Karpas-422 (cell line): ENCODE measurements around the gene ZNF513. TPM values are rescaled to one million over a fixed set of nuclear protein-coding genes. Genes with fewer than 3 reads are reported as not detected.
"Not testable (repeated sequence)": the region's sequence is repeated elsewhere in the genome, so short reads cannot be mapped to it uniquely, and the experiment has no call there.

ENCODE experiments used
- DNase-seq: peaks from one replicate; pipeline ENCODE4 v3.0.0-alpha.2; 2015
- H2AFZ ChIP-seq: fragments of 200-600 bp; sonication (generic); 2 replicates; pipeline ENCODE4 v1.6.1; 2014; ENCODE audit warnings: antibody characterized with exemption, low read length, mixed read lengths
- H3K27ac ChIP-seq: fragments of 200-600 bp; sonication (generic); 2 replicates; pipeline ENCODE4 v1.5.1; 2014; ENCODE audit warnings: mild to moderate bottlenecking, low read length, moderate library complexity
- H3K27me3 ChIP-seq: fragments of 200-600 bp; sonication (generic); 2 replicates; pipeline ENCODE4 v1.6.1; 2014; ENCODE audit warnings: low read length, mixed read lengths
- H3K36me3 ChIP-seq: fragments of 200-600 bp; sonication (generic); 2 replicates; pipeline ENCODE4 v1.6.1; 2014; ENCODE audit warnings: low read length, mixed read lengths; ENCODE audit not compliant: insufficient read depth
- H3K4me1 ChIP-seq: fragments of 200-600 bp; sonication (generic); 2 replicates; pipeline ENCODE4 v1.6.1; 2014; ENCODE audit warnings: mild to moderate bottlenecking, low read length, mixed read lengths
- H3K4me2 ChIP-seq: fragments of 200-600 bp; sonication (generic); 2 replicates; pipeline ENCODE4 v1.6.1; 2014; ENCODE audit warnings: low read length, low read depth, mild to moderate bottlenecking; ENCODE audit not compliant: poor library complexity, severe bottlenecking
- H3K4me3 ChIP-seq: fragments of 200-600 bp; sonication (generic); 2 replicates; pipeline ENCODE4 v1.5.1; 2014; ENCODE audit warnings: mild to moderate bottlenecking, antibody characterized with exemption, low read length, mixed read lengths
- H3K79me2 ChIP-seq: fragments of 200-600 bp; sonication (generic); 2 replicates; pipeline ENCODE4 v1.6.1; 2014; ENCODE audit warnings: mild to moderate bottlenecking, low read length, mixed read lengths
- H3K9ac ChIP-seq: fragments of 200-600 bp; sonication (generic); 2 replicates; pipeline ENCODE4 v1.6.0; 2014; ENCODE audit warnings: low read length
- H3K9me2 ChIP-seq: fragments of 200-600 bp; sonication (generic), shearing (Covaris generic); replicated peaks from 2 replicates; pipeline ENCODE4 v1.6.0; 2014; ENCODE audit warnings: mild to moderate bottlenecking, low read length, moderate library complexity; ENCODE audit not compliant: insufficient read depth
- H3K9me3 ChIP-seq: fragments of 300-700, 200-600 bp; sonication (generic); 2 replicates; pipeline ENCODE4 v1.6.1; 2014; ENCODE audit warnings: low read length, mixed read lengths
- H4K20me1 ChIP-seq: fragments of 200-600 bp; sonication (generic); 2 replicates; pipeline ENCODE4 v1.6.1; 2014; ENCODE audit warnings: mild to moderate bottlenecking, antibody characterized with exemption, low read length, low read depth; ENCODE audit not compliant: insufficient read depth
- total RNA-seq: library from RNA; depleted of rRNA; stranded (reverse); fragments of >200 nt; shearing (Covaris generic); gene quantifications from 2 replicates; pipeline ENCODE4 v1.2.3, GENCODE V29; 2014; ENCODE audit warnings: low replicate concordance; rRNA removed

Gene ZNF513, protein sequence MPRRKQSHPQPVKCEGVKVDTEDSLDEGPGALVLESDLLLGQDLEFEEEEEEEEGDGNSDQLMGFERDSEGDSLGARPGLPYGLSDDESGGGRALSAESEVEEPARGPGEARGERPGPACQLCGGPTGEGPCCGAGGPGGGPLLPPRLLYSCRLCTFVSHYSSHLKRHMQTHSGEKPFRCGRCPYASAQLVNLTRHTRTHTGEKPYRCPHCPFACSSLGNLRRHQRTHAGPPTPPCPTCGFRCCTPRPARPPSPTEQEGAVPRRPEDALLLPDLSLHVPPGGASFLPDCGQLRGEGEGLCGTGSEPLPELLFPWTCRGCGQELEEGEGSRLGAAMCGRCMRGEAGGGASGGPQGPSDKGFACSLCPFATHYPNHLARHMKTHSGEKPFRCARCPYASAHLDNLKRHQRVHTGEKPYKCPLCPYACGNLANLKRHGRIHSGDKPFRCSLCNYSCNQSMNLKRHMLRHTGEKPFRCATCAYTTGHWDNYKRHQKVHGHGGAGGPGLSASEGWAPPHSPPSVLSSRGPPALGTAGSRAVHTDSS
- 7.0 and 12.6 TPM in 2 replicates for total RNA-seq

DNA sequence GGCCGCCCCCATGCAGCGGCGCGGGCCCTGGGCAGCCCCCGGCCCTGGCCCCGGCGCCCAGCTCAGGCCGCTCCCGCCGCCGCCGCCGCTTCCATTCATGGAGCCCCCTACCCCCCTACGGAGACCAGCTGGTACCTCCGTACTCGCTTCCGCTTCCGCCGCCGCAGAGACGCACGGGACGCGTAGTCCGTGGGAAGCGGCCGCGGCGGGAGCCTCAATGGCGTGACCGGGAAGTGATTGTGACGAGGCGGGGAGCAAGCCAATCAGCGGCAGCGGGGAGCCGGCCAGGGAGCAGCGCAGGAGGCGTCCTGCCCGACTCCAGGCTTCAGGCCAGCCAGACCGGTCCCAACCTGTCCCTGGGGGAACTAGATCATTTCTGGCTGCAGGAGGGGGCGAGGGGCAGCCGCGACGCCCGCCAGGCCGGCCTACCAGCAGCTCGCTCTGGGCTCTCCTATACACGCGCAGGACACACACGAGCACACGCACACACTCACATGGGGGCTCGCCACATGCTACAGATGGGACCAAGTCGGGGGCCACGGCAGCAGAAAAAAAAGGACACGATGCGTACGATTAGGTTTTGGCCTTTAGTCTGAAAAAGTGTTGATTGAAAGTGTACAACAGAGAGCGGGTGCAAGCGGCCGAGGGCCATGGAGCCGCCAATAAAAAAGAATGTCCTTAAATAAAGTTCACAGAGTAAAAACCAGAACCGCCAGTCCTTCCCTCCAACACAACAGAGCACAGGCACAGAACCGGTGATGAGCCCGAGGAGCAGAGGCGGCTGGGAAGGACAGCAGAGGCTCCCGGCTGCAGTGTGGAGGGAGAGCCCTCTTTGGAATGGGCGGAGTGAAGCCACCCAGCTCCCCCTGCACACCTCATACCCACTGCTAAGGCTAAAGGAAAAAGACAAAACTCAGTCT, at the start of gene ZNF513:
Gene ZNF513, minus strand, starts transcription at position 109 of the 920 bp plus-strand sequence. CDS start 208 bp downstream, outside the sequence.
- Histone ChIP-seq H3K4me2 (peak within 1 kb of the TSS; percentile 66), H3K4me1 (peaks cover 20% of the 10 kb centered on the region), H2AFZ (no peak within 1 kb of the TSS), H4K20me1 (no peaks in the 10 kb centered on the region), H3K4me3 (peak within 1 kb of the TSS; percentile 75), H3K9ac (peak within 1 kb of the TSS; percentile 80), H3K79me2 (no peaks in the 10 kb centered on the region), H3K9me2 (no peaks in the 10 kb centered on the region), H3K27me3 (no peaks in the 10 kb centered on the region), H3K9me3 (no peaks in the 10 kb centered on the region), H3K27ac (peak within 1 kb of the TSS; percentile 26), H3K36me3 (peaks cover 26% of the 10 kb centered on the region; the same call in 1 of the 2 replicates)
- DNase-seq = peak; percentile 95

DNA sequence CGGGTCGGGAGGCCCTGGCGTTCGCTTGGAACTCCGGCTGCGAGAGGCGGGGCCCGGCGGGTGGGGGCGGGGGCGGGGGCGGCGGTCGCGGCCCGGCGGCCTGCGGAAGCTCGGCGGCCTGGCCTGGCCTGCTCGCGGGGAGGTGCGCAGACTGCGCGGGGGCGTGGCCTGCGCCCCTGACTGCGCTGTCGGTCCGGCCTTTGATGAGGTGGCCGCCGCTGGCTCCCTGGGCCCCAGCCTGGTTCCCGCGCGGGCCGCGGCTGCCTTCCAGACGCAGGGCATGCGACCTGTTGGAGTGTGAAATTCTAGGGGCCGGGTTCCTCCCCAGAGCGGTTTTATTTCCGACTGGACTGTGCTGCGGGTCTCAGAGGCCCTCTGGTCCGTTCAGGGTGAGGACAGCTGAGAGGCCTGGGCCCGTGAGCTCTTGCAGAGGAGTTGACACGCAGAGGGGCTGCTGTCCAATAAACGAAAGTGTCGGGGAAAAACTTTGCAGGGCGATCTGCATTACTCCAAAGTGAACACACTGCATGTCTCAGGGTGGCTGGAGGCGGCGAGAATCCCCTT, 48.5 kb upstream of the ZNF513 start:
- Histone ChIP-seq H3K4me1 (peaks cover 22% of the 10 kb centered on the region), H3K9me2 (no peaks in the 10 kb centered on the region), H3K27ac (peak overlapping the region; percentile 75)

DNA sequence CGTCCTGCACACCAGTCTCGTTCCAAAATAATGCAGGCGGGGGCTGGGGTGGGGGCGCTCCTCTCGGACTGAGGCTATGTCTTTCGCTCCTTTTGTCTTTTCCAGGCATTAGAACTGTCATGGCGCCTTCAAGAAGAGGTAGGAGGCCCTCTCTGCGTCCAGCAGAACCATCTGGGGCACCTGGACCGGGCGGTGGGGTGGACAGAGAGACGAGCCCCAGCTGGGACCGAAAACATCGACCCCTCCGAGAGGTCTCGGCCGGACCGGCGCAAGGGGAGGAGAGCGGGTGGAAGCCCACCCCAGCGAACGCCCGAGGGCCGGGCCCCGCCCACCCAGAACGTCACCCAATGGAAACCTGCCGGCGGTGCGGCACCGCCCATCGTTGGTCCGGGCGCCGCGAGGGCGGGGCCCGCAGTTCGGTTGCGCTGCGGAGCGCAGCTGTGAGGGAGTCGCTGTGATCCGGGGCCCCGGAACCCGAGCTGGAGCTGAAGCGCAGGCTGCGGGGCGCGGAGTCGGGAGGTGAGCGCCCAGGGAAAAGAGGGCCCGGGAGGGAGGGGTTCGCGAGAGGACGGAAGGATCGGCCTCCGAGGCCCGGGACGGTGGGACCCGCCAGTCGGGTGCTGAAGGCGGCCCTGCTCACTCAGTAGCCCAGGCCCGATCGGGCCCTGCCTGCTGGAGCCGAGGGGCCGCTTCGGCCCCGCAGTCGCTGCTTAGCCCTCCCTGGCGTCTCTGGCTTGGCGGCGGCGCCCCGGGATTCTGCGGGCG, 47.9 kb upstream of the ZNF513 start, which contains the start of gene NRBP1:
Gene NRBP1, plus strand, starts transcription at position 419 of the 765 bp plus-strand sequence. CDS start 4,643 bp downstream, outside the sequence.
- Histone ChIP-seq H3K9me3 (no peaks in the 10 kb centered on the region), H3K4me1 (peaks cover 22% of the 10 kb centered on the region), H3K79me2 (peaks cover 41% of the 10 kb centered on the region), H3K9me2 (no peaks in the 10 kb centered on the region), H3K9ac (peak within 1 kb of the TSS; percentile 99), H3K36me3 (0 out of 2 replicates have a peak, but pooled peaks cover under 1% of the 10 kb centered on the region), H2AFZ (peak within 1 kb of the TSS; percentile 92), H4K20me1 (peaks cover 5% of the 10 kb centered on the region; the same call in 1 of the 2 replicates), H3K4me3 (peak within 1 kb of the TSS; percentile 83), H3K27ac (peak within 1 kb of the TSS; percentile 75), H3K4me2 (peak within 1 kb of the TSS; percentile 94), H3K27me3 (no peaks in the 10 kb centered on the region)
- DNase-seq = peak; percentile 97

More for the DNA sequence above, 48.5 kb upstream of the ZNF513 start:
- Histone ChIP-seq H3K4me2 (peak overlapping the region; percentile 94), H2AFZ (peak overlapping the region; percentile 91; the same call in 1 of the 2 replicates), H3K4me3 (peak overlapping the region; percentile 83), H4K20me1 (peaks cover 5% of the 10 kb centered on the region; the same call in 1 of the 2 replicates), H3K79me2 (peaks cover 43% of the 10 kb centered on the region), H3K9me3 (no peaks in the 10 kb centered on the region), H3K36me3 (peaks cover 4% of the 10 kb centered on the region; the same call in 1 of the 2 replicates), H3K9ac (peak overlapping the region; percentile 99), H3K27me3 (no peaks in the 10 kb centered on the region)
- DNase-seq = peak; percentile 93

DNA sequence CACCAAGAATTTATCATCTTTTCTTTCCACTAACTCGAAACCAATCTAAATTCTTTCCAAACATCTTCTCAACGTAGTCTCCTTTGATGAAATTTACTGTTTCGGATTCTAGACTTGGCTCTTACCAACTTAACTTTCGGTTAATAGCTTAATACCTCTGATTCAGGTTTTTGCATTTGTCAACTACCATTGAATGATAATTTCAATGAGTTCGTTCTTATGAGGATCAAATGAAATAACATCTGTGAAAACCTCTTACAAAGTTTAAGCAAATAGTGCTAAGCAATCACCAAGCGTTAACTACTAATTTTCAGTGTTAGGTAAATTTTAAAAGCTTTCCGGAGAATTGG, 47.3 kb upstream of the ZNF513 start:
- peak overlapping the region; percentile 99 for H3K9ac ChIP-seq
- peak overlapping the region; percentile 83 for H3K4me3 ChIP-seq
- no peak overlapping the region for H3K27ac ChIP-seq
- DNase-seq = no peak
- no peaks in the 10 kb centered on the region for H3K36me3 ChIP-seq
- peaks cover 22% of the 10 kb centered on the region for H3K4me1 ChIP-seq
- no peaks in the 10 kb centered on the region for H3K27me3 ChIP-seq
- no peaks in the 10 kb centered on the region for H3K9me2 ChIP-seq
- peak overlapping the region; percentile 92 for H2AFZ ChIP-seq
- H3K9me3 ChIP-seq = no peaks in the 10 kb centered on the region
- peaks cover 5% of the 10 kb centered on the region; the same call in 1 of the 2 replicates for H4K20me1 ChIP-seq
- peaks cover 38% of the 10 kb centered on the region for H3K79me2 ChIP-seq
- peak overlapping the region; percentile 94 for H3K4me2 ChIP-seq

DNA sequence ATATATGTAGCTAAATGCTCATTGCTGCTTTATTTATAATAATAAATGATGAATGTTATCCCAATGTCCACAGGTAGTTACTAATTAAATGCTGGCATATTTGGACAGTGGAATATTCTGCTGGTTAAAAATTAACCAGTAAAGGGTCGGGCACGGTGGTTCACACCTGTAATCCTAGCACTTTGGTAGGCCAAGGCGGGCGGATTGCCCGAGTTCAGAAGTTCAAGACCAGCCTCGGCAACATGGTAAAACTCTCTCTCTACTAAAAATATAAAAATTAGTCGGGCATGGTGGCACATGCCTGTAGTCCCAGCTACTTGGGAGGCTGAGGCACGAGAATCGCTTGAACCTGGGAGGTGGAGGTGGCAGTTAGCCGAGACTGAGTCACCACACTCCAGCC, 44.5 kb upstream of the ZNF513 start:
- H4K20me1 ChIP-seq, H2AFZ ChIP-seq, H3K4me3 ChIP-seq, H3K9ac ChIP-seq, H3K27ac ChIP-seq, H3K9me2 ChIP-seq, H3K9me3 ChIP-seq, H3K4me2 ChIP-seq, DNase-seq, H3K27me3 ChIP-seq, H3K36me3 ChIP-seq: not testable (repeated sequence)
- Histone ChIP-seq H3K4me1 (peaks cover 14% of the 10 kb centered on the region), H3K79me2 (peaks cover 11% of the 10 kb centered on the region)

DNA sequence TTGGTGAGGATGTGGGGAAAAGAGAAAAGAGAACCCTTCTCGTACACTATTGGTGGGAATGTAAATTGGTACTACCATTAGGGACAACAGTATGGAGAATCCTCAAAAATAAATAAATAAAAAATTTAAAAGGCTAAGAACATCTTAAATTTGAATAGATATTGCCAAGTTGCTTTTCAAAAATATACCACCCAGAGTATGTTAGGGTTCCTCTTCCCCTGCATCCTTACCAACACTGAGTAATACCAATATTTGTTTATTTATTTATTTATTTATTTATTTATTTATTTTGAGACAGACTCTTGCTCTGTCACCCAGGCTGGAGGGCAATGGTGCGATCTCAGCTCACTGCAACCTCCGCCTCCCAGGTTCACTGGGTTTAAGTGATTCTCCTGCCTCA, 42.4 kb upstream of the ZNF513 start:
- Histone ChIP-seq H4K20me1 (no peaks in the 10 kb centered on the region), H3K27ac (no peak overlapping the region), H3K4me3 (no peak overlapping the region), H3K4me1 (peaks cover 7% of the 10 kb centered on the region), H3K9me3 (no peaks in the 10 kb centered on the region), H3K36me3 (no peaks in the 10 kb centered on the region), H3K9ac (no peak overlapping the region), H3K79me2 (no peaks in the 10 kb centered on the region), H2AFZ (no peak overlapping the region), H3K4me2 (no peak overlapping the region), H3K27me3 (no peaks in the 10 kb centered on the region), H3K9me2 (no peaks in the 10 kb centered on the region)
- DNase-seq = no peak

DNA sequence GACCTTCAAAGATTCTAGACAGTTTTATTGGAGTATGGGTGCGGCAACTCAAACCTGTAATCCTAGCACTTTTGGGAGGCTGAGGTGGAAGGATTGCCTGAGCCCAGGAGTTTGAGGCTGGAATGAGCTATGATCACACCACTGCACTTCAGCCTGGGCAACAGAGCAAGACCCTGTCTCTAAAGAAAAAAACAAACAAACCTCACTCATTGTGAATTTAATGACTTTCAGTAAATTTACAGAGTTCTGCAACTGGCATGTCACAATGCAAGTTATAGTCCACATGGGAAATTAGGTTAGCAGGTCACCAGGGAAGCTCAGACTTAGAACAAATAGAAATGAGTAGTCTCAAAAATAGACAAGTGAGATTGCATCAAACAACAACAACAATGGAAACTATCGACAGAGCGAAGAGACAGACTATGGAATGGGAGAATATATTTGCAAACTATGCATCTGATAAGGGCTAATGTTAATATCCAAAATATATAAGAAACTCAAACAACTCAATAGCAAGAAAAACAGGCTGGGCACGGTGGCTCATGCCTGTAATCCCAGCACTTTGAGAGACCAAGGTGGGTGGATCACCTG, 41.2 kb upstream of the ZNF513 start:
- Histone ChIP-seq H3K9ac (no peak overlapping the region), H2AFZ (no peak overlapping the region), H3K4me2 (no peak overlapping the region), H3K9me3 (no peaks in the 10 kb centered on the region), H3K36me3 (no peaks in the 10 kb centered on the region), H4K20me1 (no peaks in the 10 kb centered on the region), H3K27ac (no peak overlapping the region), H3K4me3 (no peak overlapping the region), H3K27me3 (no peaks in the 10 kb centered on the region), H3K9me2 (no peaks in the 10 kb centered on the region), H3K79me2 (no peaks in the 10 kb centered on the region), H3K4me1 (no peaks in the 10 kb centered on the region)
- DNase-seq = no peak
